Endothelial cell of umbilical vein (primary cell): Measurements from ENCODE around the gene LTO1. TPM values are rescaled to one million over a fixed set of nuclear protein-coding genes. Genes with fewer than 3 reads are reported as not detected.

Experiments
- BruUV-seq: library from RNA; stranded (reverse); fragments of 400-500 nt; replicated peaks from 2 replicates; lab custom pipeline; 2021; lab: Mats Ljungman, UMichigan
- CTCF ChIA-PET: fragments of 300-600, 350-600 bp; sonication (Branson Sonifier 250); formaldehyde crosslinking; loops from one replicate; lab custom pipeline; 2021; ENCODE audit warnings: antibody characterized with exemption, inconsistent platforms; lab: Charles Lee
- POLR2A ChIA-PET: fragments of 300-600, 350-600 bp; sonication (Branson Sonifier 250); formaldehyde crosslinking; loops from one replicate; lab custom pipeline; 2021; ENCODE audit warnings: antibody characterized with exemption, inconsistent platforms; lab: Charles Lee
- DNase-seq: peaks from one replicate; pipeline ENCODE4 v3.0.0-alpha.2; 2011; ENCODE audit warnings: low read depth, low spot score
- FAIRE-seq: peaks from 2 replicates; lab custom pipeline; 2011; peaks lifted over from hg19 to GRCh38; lab: Jason Lieb, UNC
- H2AFZ ChIP-seq: 2 replicates; pipeline ENCODE4 v1.6.0; 2012; ENCODE audit warnings: low read depth, low read length, control low read depth, inconsistent platforms
- H3K27ac ChIP-seq: 2 replicates; pipeline ENCODE4 v1.5.1; 2011; ENCODE audit warnings: low read depth, mild to moderate bottlenecking, control low read depth, low read length, moderate library complexity; ENCODE audit not compliant: insufficient read depth
- H3K27me3 ChIP-seq, 2 experiments: 2 replicates each; pipeline versions ENCODE4 v1.6.0 to v1.6.1; 2011; ENCODE audit warnings: low read length in 2 of 2, mixed read lengths in 1 of 2; ENCODE audit not compliant: control insufficient read depth in 2 of 2, insufficient read depth in 2 of 2
- H3K36me3 ChIP-seq, 2 experiments: 2 replicates in 1 of 2; 3 replicates in 1 of 2; pipeline ENCODE4 v1.5.1; 2011; ENCODE audit warnings: low read length in 2 of 2, mild to moderate bottlenecking in 1 of 2, moderate library complexity in 1 of 2; ENCODE audit not compliant: control insufficient read depth in 2 of 2, insufficient read depth in 2 of 2; ENCODE audit errors: extremely low read depth in 1 of 2
- H3K4me1 ChIP-seq: 3 replicates; pipeline ENCODE4 v1.5.1; 2011; ENCODE audit warnings: mild to moderate bottlenecking, low read length; ENCODE audit not compliant: control insufficient read depth, insufficient read depth; ENCODE audit errors: extremely low read depth
- H3K4me2 ChIP-seq: 2 replicates; pipeline ENCODE4 v1.6.1; 2011; ENCODE audit warnings: low read length, control low read depth, mixed read lengths; ENCODE audit not compliant: insufficient read depth
- H3K4me3 ChIP-seq, 3 experiments: fragments of 200-600 bp in 1 of 3; sonication (generic), shearing (Covaris generic) in 1 of 3; replicated peaks in 1 of 3; 2 replicates each; pipeline ENCODE4 v1.5.1; 2011 to 2016; ENCODE audit warnings: control low read depth in 3 of 3, low read length in 3 of 3, mild to moderate bottlenecking in 2 of 3, inconsistent platforms in 1 of 3, low read depth in 1 of 3, moderate library complexity in 1 of 3; ENCODE audit not compliant: insufficient read depth in 1 of 3
- H3K79me2 ChIP-seq: 2 replicates; pipeline ENCODE4 v1.6.0; 2012; ENCODE audit warnings: low read length, inconsistent platforms; ENCODE audit not compliant: control insufficient read depth, insufficient read depth
- H3K9ac ChIP-seq: replicated peaks from 2 replicates; pipeline ENCODE3; 2011; ENCODE audit warnings: low read length, control low read depth; ENCODE audit not compliant: insufficient read depth; ENCODE audit errors: extremely low read depth
- H3K9me1 ChIP-seq: replicated peaks from 3 replicates; pipeline ENCODE4 v1.6.0; 2011; ENCODE audit warnings: mild to moderate bottlenecking, low read length; ENCODE audit not compliant: control insufficient read depth, insufficient read depth; ENCODE audit errors: extremely low read depth
- H3K9me3 ChIP-seq: replicated peaks from 2 replicates; pipeline ENCODE4 v1.5.1; 2012; ENCODE audit warnings: low read length, inconsistent platforms; ENCODE audit not compliant: control insufficient read depth, insufficient read depth
- H4K20me1 ChIP-seq: replicated peaks from 2 replicates; pipeline ENCODE3; 2011; ENCODE audit warnings: mild to moderate bottlenecking, low read length; ENCODE audit not compliant: control insufficient read depth, insufficient read depth; ENCODE audit errors: extremely low read depth
- CTCF ChIP-seq, 2 donors: IDR thresholded peaks; 1 replicate in 1 of 2; 2 replicates in 1 of 2; pipeline ENCODE4 v1.5.1; 2011; ENCODE audit warnings: low read length in 2 of 2, mild to moderate bottlenecking in 2 of 2, moderate library complexity in 2 of 2, control low read depth in 1 of 2, inconsistent platforms in 1 of 2, low read depth in 1 of 2; ENCODE audit not compliant: insufficient read depth in 1 of 2; ENCODE audit errors: extremely low read depth in 1 of 2
- JUN ChIP-seq: IDR thresholded peaks from 2 replicates; pipeline ENCODE4 v1.6.1; 2011; ENCODE audit warnings: borderline replicate concordance, low read depth; ENCODE audit not compliant: insufficient read length, insufficient read depth
- MAX ChIP-seq: IDR thresholded peaks from 2 replicates; pipeline ENCODE4 v1.6.1; 2011; ENCODE audit not compliant: insufficient read depth, insufficient read length
- MYC ChIP-seq: IDR thresholded peaks from one replicate; pipeline ENCODE4 v1.6.1; 2011; ENCODE audit warnings: mild to moderate bottlenecking, low read depth, low read length
- POLR2A ChIP-seq: IDR thresholded peaks from 2 replicates; pipeline ENCODE4 v1.6.1; 2012; ENCODE audit warnings: low read depth, mild to moderate bottlenecking, control low read depth, low read length
- dilution Hi-C: fragments of 300-500 bp; cut with MboI; formaldehyde crosslinking; loops from one replicate; pipeline ENCODE4 v1.15.0; 2019; ENCODE audit warnings: low sequenced_read_pairs; ENCODE audit not compliant: extremely low pct_ligation_motif_present
- intact Hi-C: fragments of 100-400 bp; cut with micrococcal nuclease; formaldehyde crosslinking; loops from one replicate; pipeline ENCODE4 v1.10.0; 2022
- polyA plus RNA-seq, 4 experiments: library from polyadenylated mRNA; depleted of rRNA in 3 of 4; stranded (reverse) in 3 of 4; unstranded in 1 of 4; fragments of >200 nt; gene quantifications; 2 replicates each; pipeline versions ENCODE4 v1.2.1 to v1.2.3, GENCODE V29; 2011 to 2012; ENCODE audit warnings: missing spikeins in 1 of 4
- total RNA-seq: library from RNA; stranded (reverse); gene quantifications from 2 replicates; pipeline ENCODE4 v1.2.3, GENCODE V29; 2021

LTO1 gene
- total and polyA plus RNA-seq, 2 donors (not counting 3 experiments of a cell fraction or from before 2014, with no cell fraction given): 26.8 to 30.9 TPM

- H3K4me2 ChIP-seq: no peak overlapping the region
- CTCF ChIA-PET: interaction anchor here (1.3 to 2.4 kb wide), 6 partner anchors 12 to 490 kb away, joined by 3 to 14 read pairs (median 6); no protein-coding TSS in a partner anchor
- no peaks in the 10 kb centered on the region for H3K9me1 ChIP-seq
- H2AFZ ChIP-seq: no peak overlapping the region
- POLR2A ChIA-PET: no interaction called here
- H4K20me1 ChIP-seq: no peaks in the 10 kb centered on the region
- no peaks in the 10 kb centered on the region for H3K79me2 ChIP-seq
- H3K4me3 ChIP-seq: no peak overlapping the region
- H3K9me3 ChIP-seq: no peaks in the 10 kb centered on the region
- intact Hi-C loops (no loop called here), dilution Hi-C loops (no loop called here)
- no peak for FAIRE-seq
- no peaks in the 10 kb centered on the region for H3K36me3 ChIP-seq
- DNase-seq: no peak
- no TSS peak for BruUV-seq
- H3K9ac ChIP-seq: no peak overlapping the region
- TF ChIP-seq MAX (no peak), CTCF (IDR thresholded peaks at IDR 0.05; ENCODE audit: extremely low read depth in 1 of 2, insufficient read depth in 1 of 2, low read depth in 1 of 2, low read length in 2 of 2) (no peak), MYC (no peak), JUN (no peak), POLR2A (no peak)
- no peak overlapping the region for H3K27ac ChIP-seq
- peaks cover 52 to 58% of the 10 kb centered on the region in 2 experiments for H3K27me3 ChIP-seq
- H3K4me1 ChIP-seq: no peaks in the 10 kb centered on the region
Measured at GRCh38 chr11:69705901-69706787, 31.0 kb upstream of the LTO1 start.
